Cardiac muscle cell (in vitro differentiated cells and primary cell): ENCODE results near the gene CSMD2. TPM values are rescaled to one million over a fixed set of nuclear protein-coding genes. Genes with fewer than 3 reads are reported as not detected.

Experiments
- DNase-seq, 2 donors: peaks; one replicate each; pipeline versions ENCODE4 v3.0.0 to v3.0.0-alpha.2; 2010 to 2017; ENCODE audit warnings: low read depth in 1 of 2, low spot score in 1 of 2
- H3K27ac ChIP-seq: fragments of 200-600 bp; sonication (generic); 2 replicates; pipeline ENCODE4 v1.5.1; 2016
- H3K27me3 ChIP-seq: fragments of 200-600 bp; sonication (generic); 2 replicates; pipeline ENCODE4 v1.6.0; 2016; ENCODE audit warnings: control low read depth
- H3K36me3 ChIP-seq: fragments of 200-600 bp; sonication (generic); 2 replicates; pipeline ENCODE4 v1.5.1; 2016; ENCODE audit warnings: control low read depth
- H3K4me1 ChIP-seq: fragments of 200-600 bp; sonication (generic); 2 replicates; pipeline ENCODE4 v1.8.1; 2017; ENCODE audit warnings: low read depth, mild to moderate bottlenecking, mixed run types
- H3K4me3 ChIP-seq: fragments of 200-600 bp; sonication (generic); 2 replicates; pipeline ENCODE4 v1.5.1; 2016; ENCODE audit warnings: mild to moderate bottlenecking
- H3K9me3 ChIP-seq: fragments of 200-600 bp; sonication (generic); 2 replicates; pipeline ENCODE4 v1.5.1; 2017; ENCODE audit warnings: low read depth, mild to moderate bottlenecking, control low read depth
- polyA plus RNA-seq: library from polyadenylated mRNA; unstranded; fragments of >200 nt; fragmentation: Nextera tagmentation; extraction: Ambion mirVana; gene quantifications from 2 replicates; pipeline ENCODE4 v1.2.1, GENCODE V29; 2016
- total RNA-seq: library from RNA; depleted of rRNA; stranded (reverse); fragments of >200 nt; gene quantifications from 2 replicates; pipeline ENCODE4 v1.2.3, GENCODE V29; 2016
- TF ChIP-seq, protein P1 (sequence below): IDR thresholded peaks from 2 replicates; pipeline ENCODE4 v1.5.1; 2012; ENCODE audit warnings: low read depth, mild to moderate bottlenecking, low read length

The CSMD2 gene
- total and polyA plus RNA-seq, 2 experiments from 2014 or later, result 0.24 TPM; not detected in 1

DNA sequence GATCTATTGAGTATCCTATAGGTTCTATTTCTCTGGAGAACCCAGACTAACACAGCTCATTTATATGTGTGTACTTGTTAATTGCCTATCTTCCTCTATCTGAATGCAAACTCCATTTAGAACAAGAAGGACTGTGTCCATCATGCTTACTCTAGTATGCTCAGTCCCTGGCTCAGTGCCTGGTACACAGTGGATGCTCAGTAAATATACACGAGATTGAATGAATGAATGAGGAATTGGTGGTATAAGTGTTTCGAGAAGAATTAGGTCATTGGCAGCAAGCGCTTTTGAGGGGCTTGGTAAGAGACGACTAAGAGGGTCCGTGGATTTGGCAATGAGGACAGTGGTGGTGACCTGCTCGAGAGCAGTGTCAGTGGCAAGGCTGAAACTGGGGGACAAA, 112.5 kb downstream of the CSMD2 start:
- Histone ChIP-seq H3K27me3 (no peaks in the 10 kb centered on the region), H3K27ac (no peak overlapping the region), H3K4me1 (peaks cover 7% of the 10 kb centered on the region), H3K9me3 (no peaks in the 10 kb centered on the region), H3K4me3 (no peak overlapping the region), H3K36me3 (no peaks in the 10 kb centered on the region)
- TF ChIP-seq, protein P1, sequence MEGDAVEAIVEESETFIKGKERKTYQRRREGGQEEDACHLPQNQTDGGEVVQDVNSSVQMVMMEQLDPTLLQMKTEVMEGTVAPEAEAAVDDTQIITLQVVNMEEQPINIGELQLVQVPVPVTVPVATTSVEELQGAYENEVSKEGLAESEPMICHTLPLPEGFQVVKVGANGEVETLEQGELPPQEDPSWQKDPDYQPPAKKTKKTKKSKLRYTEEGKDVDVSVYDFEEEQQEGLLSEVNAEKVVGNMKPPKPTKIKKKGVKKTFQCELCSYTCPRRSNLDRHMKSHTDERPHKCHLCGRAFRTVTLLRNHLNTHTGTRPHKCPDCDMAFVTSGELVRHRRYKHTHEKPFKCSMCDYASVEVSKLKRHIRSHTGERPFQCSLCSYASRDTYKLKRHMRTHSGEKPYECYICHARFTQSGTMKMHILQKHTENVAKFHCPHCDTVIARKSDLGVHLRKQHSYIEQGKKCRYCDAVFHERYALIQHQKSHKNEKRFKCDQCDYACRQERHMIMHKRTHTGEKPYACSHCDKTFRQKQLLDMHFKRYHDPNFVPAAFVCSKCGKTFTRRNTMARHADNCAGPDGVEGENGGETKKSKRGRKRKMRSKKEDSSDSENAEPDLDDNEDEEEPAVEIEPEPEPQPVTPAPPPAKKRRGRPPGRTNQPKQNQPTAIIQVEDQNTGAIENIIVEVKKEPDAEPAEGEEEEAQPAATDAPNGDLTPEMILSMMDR, result no peak
- no peak for DNase-seq

DNA sequence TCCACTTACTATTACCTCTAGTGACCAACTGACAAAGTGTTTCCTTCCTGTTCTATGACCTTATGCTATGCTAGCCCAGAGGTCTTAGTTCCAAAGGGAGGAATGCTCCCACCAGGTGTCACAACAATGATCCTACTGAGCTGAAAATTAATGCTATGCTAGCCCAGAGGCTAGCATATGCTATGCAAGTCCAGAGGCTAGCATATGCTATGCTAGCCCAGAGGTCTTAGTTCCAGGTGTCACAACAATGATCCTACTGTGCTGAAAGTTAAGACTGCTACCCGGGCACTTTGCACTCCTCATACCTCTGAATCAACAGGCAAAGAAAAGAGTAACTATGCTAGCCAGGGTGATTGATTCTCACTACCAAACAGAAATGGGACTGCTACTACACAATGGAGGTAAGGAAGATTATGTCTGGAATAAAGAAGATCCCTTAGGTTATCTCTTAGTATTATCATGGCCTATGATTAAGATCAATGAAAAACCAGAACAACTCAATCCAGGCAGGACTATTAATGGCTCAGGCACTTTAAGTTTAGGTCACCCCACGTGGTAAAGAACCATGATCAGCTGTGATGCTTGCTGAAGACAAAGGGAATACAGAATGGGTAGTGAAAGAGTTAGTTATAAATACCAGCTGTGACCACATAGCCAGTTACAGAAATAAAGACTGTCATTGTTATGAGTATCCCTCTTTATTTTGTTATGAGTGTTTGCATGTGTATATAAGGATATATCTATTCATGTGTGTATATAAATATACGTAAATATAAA, 114.1 kb downstream of the CSMD2 start:
- DNase-seq, result no peak
- H3K27me3 ChIP-seq, result no peaks in the 10 kb centered on the region
- TF ChIP-seq, protein P1, result no peak
- no peaks in the 10 kb centered on the region for H3K9me3 ChIP-seq
- no peak overlapping the region for H3K27ac ChIP-seq
- no peak overlapping the region for H3K4me3 ChIP-seq
- no peaks in the 10 kb centered on the region for H3K4me1 ChIP-seq
- H3K36me3 ChIP-seq, result no peaks in the 10 kb centered on the region

DNA sequence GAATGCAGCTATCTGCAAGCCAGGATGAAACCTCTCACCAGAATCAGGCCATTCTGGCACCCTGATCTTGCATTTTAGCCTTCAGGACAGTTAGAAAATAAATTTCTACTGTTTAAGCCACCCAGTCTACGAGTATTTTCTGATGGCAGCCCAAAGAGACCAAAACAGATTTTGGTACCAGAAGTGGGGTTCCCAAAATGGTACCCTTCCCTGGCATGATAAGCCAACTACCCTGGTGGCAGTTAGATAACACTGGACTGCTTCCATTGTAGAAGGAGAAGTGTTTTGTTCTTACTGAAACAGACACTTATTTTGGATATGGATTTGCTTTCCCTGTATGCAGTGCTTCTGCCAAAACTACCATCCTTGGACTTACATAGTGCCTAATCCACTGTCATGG, 115.0 kb downstream of the CSMD2 start:
- H3K4me3 ChIP-seq, result no peak overlapping the region
- no peak overlapping the region for H3K27ac ChIP-seq
- no peaks in the 10 kb centered on the region for H3K36me3 ChIP-seq
- DNase-seq, result no peak
- TF ChIP-seq, protein P1, result no peak
- no peaks in the 10 kb centered on the region for H3K27me3 ChIP-seq
- H3K4me1 ChIP-seq, result no peaks in the 10 kb centered on the region
- H3K9me3 ChIP-seq, result no peaks in the 10 kb centered on the region

DNA sequence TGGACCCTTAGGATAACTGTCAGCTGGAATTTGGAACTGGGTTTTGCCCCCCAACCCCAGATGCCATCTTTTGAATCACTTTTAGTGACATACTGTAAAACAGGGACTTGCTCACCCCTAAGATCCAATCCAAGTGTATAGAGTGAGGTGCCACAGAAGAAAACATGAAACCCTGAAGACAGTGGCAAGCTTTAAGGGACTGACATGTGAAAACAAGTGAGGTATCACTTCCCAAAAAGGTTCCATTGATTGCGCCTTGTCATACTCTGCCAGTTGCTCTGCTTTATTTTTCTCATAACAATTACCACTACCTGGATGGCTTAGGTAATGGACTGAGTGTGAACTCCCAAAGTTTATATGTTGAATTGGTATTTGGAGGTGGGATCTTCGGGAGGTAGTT, 115.6 kb downstream of the CSMD2 start:
- DNase-seq, result no peak
- TF ChIP-seq, protein P1, result no peak
- Histone ChIP-seq H3K4me1 (no peaks in the 10 kb centered on the region), H3K9me3 (no peaks in the 10 kb centered on the region), H3K36me3 (no peaks in the 10 kb centered on the region), H3K27ac (no peak overlapping the region), H3K27me3 (no peaks in the 10 kb centered on the region), H3K4me3 (no peak overlapping the region)

DNA sequence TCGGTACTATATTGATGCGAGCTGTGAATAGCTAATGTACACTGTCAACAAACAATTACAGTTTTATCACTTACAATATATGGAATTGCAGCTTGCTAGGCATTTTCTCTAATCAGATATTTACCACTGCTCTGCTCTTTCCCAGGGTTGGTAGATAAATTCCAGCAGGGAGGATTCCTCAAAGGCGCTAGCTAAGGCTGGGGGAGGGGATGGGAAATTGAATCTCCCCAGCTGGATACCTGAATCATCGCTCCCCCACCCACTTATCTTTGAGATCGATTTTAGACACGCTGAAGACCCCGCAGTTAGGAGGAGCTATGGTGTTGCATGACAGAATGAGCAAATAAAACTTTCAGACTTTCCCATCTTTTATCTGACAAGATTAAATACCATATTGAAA, 127.2 kb downstream of the CSMD2 start:
- Histone ChIP-seq H3K4me1 (no peaks in the 10 kb centered on the region), H3K4me3 (no peak overlapping the region), H3K27ac (no peak overlapping the region), H3K27me3 (no peaks in the 10 kb centered on the region), H3K36me3 (no peaks in the 10 kb centered on the region), H3K9me3 (no peaks in the 10 kb centered on the region)
- TF ChIP-seq, protein P1, result no peak
- DNase-seq, result no peak

DNA sequence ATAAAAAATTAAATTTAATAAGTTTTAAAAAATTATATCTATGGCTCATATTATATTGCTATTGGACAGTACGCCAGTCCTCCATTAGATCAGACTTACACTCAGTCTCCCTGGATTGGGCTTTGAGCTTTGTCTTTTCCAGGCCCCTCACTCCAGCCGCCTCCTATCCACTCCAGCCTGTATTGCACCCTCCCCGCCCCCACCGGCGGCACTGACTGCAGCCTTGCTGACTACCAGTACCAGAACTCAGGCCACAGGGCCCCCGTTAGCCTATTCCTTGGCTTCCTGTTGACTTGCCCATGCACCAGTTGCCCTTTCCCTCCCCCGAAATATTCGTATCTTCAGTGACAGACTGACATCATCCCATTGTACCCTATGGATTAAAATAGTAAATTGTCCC, 127.9 kb downstream of the CSMD2 start:
- H3K27ac ChIP-seq, result no peak overlapping the region
- TF ChIP-seq, protein P1, result no peak
- H3K27me3 ChIP-seq, result no peaks in the 10 kb centered on the region
- H3K36me3 ChIP-seq, result no peaks in the 10 kb centered on the region
- H3K9me3 ChIP-seq, result no peaks in the 10 kb centered on the region
- H3K4me1 ChIP-seq, result no peaks in the 10 kb centered on the region
- DNase-seq, result no peak
- H3K4me3 ChIP-seq, result no peak overlapping the region
